Pulmonary artery endothelial cell (primary cell): Measurements from ENCODE around the gene RBM12. TPM values are rescaled to one million over a fixed set of nuclear protein-coding genes. Genes with fewer than 3 reads are reported as not detected.

Experiments
- DNase-seq: peaks from one replicate; pipeline ENCODE4 v3.0.0-alpha.2; 2011; ENCODE audit warnings: low read depth, low spot score
- total RNA-seq: library from RNA; depleted of rRNA; stranded (reverse); fragments of >200 nt; gene quantifications from 2 replicates; pipeline ENCODE4 v1.2.3, GENCODE V29; 2014

The RBM12 gene
- total RNA-seq, 1 donor from 2014 or later = 64.1 TPM

DNA sequence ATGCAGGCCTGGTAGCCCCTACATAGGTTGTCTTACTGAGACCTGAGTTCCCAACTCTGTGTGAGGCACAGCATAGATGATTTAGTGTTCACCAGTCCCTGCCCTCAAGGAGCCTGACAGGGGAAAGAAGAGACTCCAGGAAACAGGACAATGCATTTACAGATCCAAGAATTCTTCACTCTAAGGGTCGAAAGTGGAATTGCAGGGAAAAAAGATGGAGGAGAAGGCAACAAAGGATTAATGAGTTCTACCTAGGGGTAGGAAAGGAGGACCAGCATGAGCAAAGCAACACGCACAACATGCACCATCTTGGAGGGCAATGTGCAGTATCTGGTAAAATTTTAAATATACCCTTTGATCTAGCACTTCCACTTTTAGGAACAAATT lies 43.1 kb downstream of the RBM12 start:
- no peak for DNase-seq

DNA sequence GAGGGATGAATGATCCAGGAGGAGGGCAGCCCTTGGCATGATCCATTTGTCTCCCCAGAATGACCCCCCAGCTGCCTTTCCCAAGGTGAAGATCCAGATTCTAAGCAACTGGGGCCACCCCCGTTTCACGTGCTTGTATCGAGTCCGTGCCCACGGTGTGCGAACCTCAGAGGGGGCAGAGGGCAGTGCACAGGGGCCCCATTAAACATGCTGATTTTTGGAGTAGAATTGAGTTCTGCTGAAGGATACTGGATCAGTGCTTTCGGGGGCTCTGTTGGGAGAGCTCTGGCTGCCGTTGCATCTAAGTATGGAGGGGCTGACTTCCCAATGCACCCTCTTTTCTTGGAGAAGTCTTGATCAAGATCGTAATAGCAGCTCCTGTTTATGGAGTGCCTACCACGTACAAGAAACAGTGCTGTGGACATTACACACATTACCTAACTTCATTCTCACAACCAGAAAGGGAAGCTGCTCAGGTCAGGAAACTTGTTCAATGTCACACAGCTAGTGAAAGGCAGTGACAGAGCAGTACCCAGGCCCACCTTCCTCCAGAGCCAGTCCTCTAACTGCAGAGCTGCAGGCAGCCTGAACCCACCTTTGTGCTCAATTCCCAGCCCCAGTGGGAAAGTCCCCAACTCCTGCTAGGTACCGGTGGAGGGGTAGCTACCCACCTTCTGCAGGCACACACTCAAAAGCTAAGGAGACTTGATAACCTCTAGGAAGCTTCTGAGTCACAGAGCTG lies 43.7 kb downstream of the RBM12 start:
- no peak for DNase-seq

DNA sequence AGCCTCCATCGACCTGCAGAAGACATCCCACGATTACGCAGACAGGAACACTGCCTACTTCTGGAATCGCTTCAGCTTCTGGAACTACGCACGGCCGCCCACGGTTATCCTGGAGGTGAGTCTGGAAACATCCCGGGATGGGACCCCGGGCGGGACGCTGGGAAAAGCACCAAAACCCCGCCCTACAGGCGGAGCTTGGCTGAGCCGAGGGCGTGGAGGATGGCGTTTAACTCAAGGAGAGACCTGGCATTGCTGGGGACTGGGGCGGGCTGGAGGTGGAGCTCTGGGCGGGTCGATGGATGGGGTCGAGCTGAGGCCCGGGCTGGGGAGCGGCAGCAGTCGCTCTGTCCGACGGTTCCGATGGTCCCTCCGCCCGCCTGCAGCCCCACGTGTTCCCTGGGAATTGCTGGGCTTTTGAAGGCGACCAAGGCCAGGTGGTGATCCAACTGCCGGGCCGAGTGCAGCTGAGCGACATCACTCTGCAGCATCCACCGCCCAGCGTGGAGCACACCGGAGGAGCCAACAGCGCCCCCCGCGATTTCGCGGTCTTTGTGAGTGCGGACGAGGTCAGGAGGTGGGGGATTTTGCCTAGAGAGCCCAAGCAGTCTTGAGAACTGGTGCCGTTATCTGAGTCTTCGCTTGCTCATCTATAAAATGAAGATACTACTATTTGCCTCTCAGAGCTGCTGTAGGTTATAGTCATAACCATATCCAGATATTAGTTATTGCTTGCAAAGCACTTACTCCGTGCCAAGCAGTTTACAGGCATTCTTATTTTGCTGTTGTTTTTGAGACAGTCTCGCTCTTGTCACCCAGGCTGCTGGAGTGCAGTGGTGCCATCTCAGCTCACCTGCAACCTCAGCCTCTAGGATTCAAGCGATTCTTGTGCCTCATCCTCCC lies 45.3 kb downstream of the RBM12 start:
- peak; percentile 44 for DNase-seq

DNA sequence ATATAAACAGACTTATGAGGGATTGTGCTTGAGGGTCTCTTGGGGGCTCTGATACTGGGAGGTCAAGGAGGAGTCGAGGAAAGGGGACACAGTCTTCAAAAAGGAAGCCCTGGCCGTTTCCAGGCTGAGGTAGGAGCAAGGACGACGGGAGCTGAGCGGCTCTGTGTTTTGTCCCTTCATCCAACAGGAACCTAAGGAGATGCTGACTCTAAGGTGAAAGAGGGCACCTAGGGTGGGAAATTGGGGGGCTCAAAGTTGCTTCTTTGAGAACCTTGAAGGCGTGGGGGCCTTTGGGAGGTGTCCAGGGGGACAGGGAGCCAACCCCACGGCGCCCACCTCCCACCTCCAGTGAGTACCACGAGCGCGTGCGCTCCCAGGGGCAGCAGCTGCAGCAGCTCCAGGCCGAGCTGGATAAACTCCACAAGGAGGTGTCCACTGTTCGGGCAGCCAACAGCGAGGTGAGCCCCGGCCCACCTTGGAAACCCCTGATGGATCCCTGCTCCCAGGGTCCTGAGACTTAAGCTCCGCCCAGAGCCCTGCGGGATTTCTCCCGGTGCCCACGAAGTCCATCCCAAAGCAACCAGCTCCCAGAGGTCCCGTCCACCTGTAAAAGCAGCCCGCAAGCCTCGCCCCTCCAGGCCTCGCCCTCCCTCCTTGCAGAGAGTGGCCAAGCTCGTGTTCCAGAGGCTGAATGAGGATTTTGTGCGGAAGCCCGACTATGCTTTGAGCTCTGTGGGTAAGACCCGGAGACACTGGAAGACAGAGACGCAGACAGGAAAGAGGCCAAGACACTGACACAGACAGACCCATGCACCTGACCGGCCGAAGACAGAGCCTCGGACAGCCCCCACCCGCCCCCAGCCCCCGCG lies 46.2 kb downstream of the RBM12 start:
- DNase-seq = no peak

GRCh38 chr20:35617397-35618262 lies 47.1 kb downstream of the RBM12 start:
- no peak for DNase-seq

DNA sequence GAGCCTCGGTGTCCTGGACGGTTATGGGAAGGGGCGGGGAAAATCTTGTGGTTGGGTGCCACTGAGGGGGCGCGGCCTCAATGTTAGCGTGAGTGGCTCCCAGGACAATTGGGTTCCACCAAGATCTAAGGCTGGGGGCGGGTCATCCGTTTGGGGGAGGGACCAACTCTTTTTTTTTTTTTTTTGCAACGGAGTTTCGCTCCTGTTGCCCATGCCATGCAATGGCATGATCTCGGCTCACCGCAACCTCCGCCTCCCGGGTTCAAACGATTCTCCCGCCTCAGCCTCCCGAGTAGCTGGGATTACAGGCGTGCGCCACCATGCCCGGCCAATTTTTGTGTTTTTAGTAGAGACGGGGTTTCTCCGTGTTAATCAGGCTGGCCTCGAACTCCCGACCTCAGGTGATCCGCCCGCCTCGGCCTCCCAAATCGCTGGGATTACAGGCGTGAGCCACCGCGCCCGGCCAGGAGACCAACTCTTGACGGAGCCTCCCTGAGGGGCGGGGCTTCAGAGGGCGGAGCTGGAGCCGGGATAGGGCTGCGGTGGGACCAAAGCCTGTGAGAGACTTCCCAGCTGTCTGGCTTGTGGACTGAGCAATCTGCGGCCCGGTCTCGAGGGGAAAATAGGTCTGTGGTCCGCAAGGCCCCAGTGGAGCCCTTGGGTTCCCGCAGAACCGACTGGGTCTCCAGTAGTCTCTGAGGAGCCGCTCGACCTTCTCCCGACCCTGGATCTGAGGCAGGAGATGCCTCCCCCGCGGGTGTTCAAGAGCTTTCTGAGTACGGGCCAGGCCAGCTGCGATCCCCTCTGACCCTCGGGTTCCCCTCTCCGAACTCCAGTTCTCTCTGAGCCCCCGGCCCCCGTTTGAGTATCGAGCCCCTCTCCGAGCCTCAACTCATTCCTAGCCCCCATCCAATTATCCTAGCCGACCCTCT lies 48.0 kb downstream of the RBM12 start:
- DNase-seq = peak; percentile 99

- DNase-seq = no peak
Observed at GRCh38 chr20:35615667-35616464, 48.8 kb downstream of the RBM12 start, which contains the start of gene SPAG4. Gene SPAG4, plus strand, starts transcription at chr20:35615829. Its CDS starts 175 bp downstream, at chr20:35616004.

- DNase-seq = no peak
Observed at GRCh38 chr20:35611482-35611881, 53.2 kb downstream of the RBM12 start.

GRCh38 chr20:35610833-35611427 lies 53.8 kb downstream of the RBM12 start:
- no peak for DNase-seq

GRCh38 chr20:35607003-35607735 lies 57.5 kb downstream of the RBM12 start:
- DNase-seq = no peak

DNA sequence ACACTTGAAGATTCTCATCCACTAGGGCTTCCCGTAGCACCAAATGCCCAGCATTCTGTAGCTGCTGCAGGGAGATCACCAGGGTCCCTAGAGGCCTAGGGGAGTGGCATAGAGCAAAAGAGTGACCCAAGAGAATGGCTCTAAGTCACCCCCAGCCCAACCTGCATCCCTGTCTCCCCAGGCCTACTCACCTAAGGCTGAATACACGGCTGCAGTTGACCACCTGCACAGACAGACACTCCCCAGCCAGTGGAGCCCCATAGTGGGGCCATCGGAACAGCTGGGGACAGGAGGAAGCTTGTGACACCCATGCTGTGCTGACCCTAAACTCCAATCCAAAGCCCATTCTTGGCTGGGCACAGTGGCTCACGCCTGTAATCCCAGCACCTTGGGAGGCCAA lies 58.6 kb downstream of the RBM12 start:
- no peak for DNase-seq

DNA sequence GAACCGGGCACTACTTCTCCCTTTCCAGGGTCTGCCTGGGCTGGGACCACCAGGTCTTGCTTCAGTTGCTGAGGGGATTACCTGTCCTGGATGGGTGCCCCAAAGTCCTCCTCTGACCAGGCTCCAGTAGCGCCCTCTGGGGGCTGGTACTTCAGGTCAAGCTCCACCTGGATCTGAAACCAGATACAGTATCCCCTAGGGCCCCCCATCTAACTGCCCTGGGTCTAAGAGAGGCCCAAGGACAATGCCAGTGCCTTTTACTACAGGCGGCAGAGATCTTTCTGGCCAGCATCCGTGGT lies 60.3 kb downstream of the RBM12 start:
- DNase-seq = no peak

DNA sequence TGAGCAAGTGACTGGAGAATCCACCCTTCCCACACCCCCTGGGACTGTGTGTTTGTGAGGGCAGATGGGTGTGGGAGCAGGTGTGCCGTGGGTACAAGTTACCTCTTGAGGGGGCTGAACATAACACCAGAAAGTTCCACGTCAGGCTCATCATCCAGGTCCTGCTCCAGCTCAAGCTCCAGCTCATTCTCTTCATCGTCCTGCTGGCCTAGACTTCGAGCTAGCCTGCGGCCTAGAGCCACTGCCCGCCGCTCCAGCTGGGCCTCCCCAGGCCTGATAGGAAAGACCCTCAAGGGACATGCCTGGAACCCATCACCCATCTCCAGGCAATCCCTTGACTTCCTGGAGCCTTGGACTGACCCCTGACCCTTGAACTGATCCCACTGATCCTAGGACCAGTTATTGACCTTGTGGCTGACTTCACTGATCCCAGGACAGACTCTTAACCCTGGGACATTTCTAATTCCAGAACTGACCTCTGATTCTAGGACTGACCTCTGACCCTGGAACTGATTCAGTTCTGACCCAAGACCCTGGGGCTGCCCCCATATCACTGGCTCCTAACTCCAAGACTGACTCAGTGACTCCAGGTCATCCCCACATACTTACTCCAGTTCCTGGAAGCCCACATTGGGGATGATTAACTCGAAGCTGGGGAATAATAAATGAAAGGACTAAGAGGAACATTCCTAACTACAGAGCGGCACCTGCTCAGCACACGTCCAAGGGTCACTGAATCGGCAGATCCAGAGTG lies 60.8 kb downstream of the RBM12 start:
- DNase-seq = no peak

GRCh38 chr20:35602851-35603495 lies 61.7 kb downstream of the RBM12 start:
- DNase-seq = no peak

DNA sequence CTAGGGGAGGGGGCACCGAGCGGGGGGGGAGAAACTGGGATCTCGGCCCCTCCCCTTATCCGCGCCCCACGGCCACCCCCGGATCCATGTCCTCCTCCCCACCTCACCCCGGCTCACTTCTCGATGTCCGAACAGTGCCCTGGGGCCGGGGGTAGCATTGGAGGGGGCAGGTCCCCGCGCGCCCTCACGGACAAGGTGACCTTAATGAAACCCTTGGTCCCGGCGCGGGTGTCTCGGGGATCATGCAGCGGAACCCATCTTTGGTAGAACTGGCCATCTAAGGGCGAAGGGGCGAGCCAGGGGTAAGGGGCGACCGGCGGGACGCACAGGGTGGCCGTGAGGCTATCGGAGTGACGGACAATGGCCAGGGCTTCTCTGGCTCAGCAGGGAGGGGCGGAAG lies 62.7 kb downstream of the RBM12 start:
- DNase-seq = no peak
